ENCODE data around the gene KIAA0232.
"Not testable (repeated sequence)": the region's sequence is repeated elsewhere in the genome, so short reads cannot be mapped to it uniquely, and the experiment has no call there.

Gene KIAA0232

GRCh38 chr4:6826781-6827508 lies 44.4 kb downstream of the KIAA0232 start:
- 0 out of 2 replicates have a peak, but pooled peaks cover 3% of the 10 kb centered on the region for H3K4me1 ChIP-seq
- no peaks in the 10 kb centered on the region for H3K9me3 ChIP-seq
- H3K36me3 ChIP-seq = peaks cover 38% of the 10 kb centered on the region
- no peak for DNase-seq
- H3K27me3 ChIP-seq = no peaks in the 10 kb centered on the region
- TF ChIP-seq, protein P1, sequence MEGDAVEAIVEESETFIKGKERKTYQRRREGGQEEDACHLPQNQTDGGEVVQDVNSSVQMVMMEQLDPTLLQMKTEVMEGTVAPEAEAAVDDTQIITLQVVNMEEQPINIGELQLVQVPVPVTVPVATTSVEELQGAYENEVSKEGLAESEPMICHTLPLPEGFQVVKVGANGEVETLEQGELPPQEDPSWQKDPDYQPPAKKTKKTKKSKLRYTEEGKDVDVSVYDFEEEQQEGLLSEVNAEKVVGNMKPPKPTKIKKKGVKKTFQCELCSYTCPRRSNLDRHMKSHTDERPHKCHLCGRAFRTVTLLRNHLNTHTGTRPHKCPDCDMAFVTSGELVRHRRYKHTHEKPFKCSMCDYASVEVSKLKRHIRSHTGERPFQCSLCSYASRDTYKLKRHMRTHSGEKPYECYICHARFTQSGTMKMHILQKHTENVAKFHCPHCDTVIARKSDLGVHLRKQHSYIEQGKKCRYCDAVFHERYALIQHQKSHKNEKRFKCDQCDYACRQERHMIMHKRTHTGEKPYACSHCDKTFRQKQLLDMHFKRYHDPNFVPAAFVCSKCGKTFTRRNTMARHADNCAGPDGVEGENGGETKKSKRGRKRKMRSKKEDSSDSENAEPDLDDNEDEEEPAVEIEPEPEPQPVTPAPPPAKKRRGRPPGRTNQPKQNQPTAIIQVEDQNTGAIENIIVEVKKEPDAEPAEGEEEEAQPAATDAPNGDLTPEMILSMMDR (IDR thresholded peaks at IDR 0.05; ENCODE audit: low read depth, low read length) = no peak
- no peak overlapping the region for H3K4me3 ChIP-seq (ENCODE audit: low read depth, low read length)

DNA sequence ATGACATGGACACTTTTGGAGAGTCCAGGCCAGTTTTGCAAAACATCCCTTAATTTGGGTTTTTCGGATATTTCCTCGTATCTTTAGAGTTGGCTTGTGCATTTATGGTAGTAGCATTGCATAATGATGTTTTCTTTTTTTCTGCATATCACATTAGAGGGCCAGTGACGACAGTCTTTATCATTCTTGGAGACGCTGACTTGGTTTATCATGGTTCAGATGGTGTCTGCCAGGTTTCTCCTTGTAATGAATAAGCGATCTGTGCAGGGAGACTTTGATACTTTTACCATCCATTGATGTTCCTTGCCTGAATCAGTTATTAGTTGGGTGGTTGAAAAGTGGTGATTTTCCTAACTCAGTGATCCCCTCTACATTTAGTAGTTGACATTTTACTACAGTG lies 46.6 kb downstream of the KIAA0232 start:
- Histone ChIP-seq H3K9me3 (no peaks in the 10 kb centered on the region), H3K36me3 (peaks cover 40% of the 10 kb centered on the region), H3K4me3 (ENCODE audit: low read depth, low read length) (no peak overlapping the region), H3K4me1 (0 out of 2 replicates have a peak, but pooled peaks cover 3% of the 10 kb centered on the region), H3K27me3 (no peaks in the 10 kb centered on the region)
- TF ChIP-seq, protein P1 (IDR thresholded peaks at IDR 0.05; ENCODE audit: low read depth, low read length) = no peak
- DNase-seq = no peak

- DNase-seq = no peak
- H3K27me3 ChIP-seq = no peaks in the 10 kb centered on the region
- peaks cover 13% of the 10 kb centered on the region for H3K36me3 ChIP-seq
- H3K4me1 ChIP-seq = no peaks in the 10 kb centered on the region
- TF ChIP-seq, protein P1 (IDR thresholded peaks at IDR 0.05; ENCODE audit: low read depth, low read length) = no peak
- no peak overlapping the region for H3K4me3 ChIP-seq (ENCODE audit: low read depth, low read length)
- H3K9me3 ChIP-seq = no peaks in the 10 kb centered on the region
These were observed 52.3 kb downstream of the KIAA0232 start for GRCh38 chr4:6834867-6835266.

DNA sequence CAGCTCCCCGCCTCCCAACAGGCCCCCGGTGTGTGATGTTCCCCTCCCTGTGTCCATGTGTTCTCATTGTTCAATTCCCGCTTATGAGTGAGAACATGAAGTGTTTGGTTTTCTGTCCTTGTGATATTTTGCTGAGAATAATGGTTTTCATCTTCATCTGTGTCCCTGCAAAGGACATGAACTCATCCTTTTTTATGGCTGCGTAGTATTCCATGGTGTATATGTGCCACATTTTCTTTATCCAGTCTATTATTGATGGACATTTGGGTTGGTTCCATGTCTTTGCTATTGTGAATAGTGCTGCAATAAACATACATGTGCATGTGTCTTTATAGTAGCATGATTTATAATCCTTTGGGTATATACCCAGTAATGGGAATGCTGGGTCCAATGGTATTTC lies 53.1 kb downstream of the KIAA0232 start:
- not testable (repeated sequence) for H3K27me3 ChIP-seq; DNase-seq; H3K4me1 ChIP-seq; H3K9me3 ChIP-seq; H3K4me3 ChIP-seq (ENCODE audit: low read depth, low read length)
- peaks cover 11% of the 10 kb centered on the region for H3K36me3 ChIP-seq

GRCh38 chr4:6837106-6837505 lies 54.6 kb downstream of the KIAA0232 start:
- H3K36me3 ChIP-seq, DNase-seq: not testable (repeated sequence)

GRCh38 chr4:6839579-6839978 lies 57.1 kb downstream of the KIAA0232 start:
- H3K4me3 ChIP-seq (ENCODE audit: low read depth, low read length) = no peak overlapping the region
- H3K9me3 ChIP-seq = no peaks in the 10 kb centered on the region
- H3K36me3 ChIP-seq = peaks cover 13% of the 10 kb centered on the region; the same call in 1 of the 2 replicates
- H3K27me3 ChIP-seq = no peaks in the 10 kb centered on the region
- no peaks in the 10 kb centered on the region for H3K4me1 ChIP-seq
- TF ChIP-seq, protein P1 (IDR thresholded peaks at IDR 0.05; ENCODE audit: low read depth, low read length) = no peak
- DNase-seq = no peak

More at GRCh38 chr4:6837106-6837505, 54.6 kb downstream of the KIAA0232 start:
- H3K9me3 ChIP-seq; H3K27me3 ChIP-seq; H3K4me3 ChIP-seq (ENCODE audit: low read depth, low read length); H3K4me1 ChIP-seq: not testable (repeated sequence)

DNA sequence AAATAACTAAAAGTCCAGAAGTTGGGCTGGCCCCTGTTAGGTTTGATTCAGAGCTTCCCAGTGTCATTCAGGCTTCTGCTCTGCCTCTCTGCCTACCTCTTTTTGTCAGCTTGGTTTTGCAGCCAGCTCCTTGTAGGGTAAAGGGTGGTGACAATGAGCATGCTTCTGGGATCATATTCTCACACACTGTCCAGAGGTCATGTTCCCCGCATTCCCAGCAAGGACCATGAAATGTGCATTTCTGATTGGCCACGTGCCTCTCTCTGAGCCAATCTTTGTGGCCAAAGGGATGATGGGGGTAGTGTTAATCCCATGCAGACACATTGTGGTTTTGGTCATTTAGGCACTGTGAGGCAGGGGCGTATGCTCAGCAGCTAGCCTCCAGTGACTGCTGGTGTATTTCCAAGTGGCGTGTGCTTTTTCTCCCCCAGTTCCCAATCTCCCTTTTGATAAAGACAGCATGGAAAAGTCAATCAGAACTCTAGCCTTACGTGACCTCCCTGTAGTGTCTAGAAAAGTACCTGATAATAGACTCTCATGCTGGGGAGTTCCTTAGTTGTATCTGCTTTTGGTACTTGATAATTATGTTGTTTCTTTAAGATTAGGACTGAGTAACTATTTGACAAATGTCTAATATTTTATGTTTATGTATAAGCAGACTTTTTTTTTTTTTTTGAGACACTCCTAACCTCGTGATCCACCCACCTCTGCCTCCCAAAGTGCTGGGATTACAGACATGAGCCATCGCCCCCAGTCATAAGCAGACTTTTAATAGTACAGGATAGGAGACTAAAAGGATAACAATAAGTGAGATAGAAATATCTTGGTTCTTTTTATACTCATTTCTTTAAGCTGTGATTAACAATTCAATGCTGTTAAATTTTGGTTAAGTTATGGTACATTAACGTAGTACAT lies 57.8 kb downstream of the KIAA0232 start:
- DNase-seq = no peak
- no peaks in the 10 kb centered on the region for H3K9me3 ChIP-seq

More for the DNA sequence above, 57.8 kb downstream of the KIAA0232 start:
- Histone ChIP-seq H3K36me3 (peaks cover 15% of the 10 kb centered on the region), H3K4me1 (peaks cover 5% of the 10 kb centered on the region; the same call in 1 of the 2 replicates), H3K27me3 (no peaks in the 10 kb centered on the region), H3K4me3 (ENCODE audit: low read depth, low read length) (no peak overlapping the region)
- TF ChIP-seq, protein P1 (IDR thresholded peaks at IDR 0.05; ENCODE audit: low read depth, low read length) = no peak
